Measurements from ENCODE around the gene KRT32. TPM values are rescaled to one million over a fixed set of nuclear protein-coding genes. Genes with fewer than 3 reads are reported as not detected.
"Not testable (repeated sequence)": the region's sequence is repeated elsewhere in the genome, so short reads cannot be mapped to it uniquely, and the experiment has no call there.

The KRT32 gene
- total RNA-seq, 2 donors from 2014 or later, result not detected

- DNase-seq (no peak), ATAC-seq (replicated peaks in 1 of 2) (peak in 1 of 2 donors; percentile 33)
- peaks cover 12% of the 10 kb centered on the region for H3K27me3 Mint-ChIP-seq (ENCODE audit: low read depth)
- no peak overlapping the region for H3K4me3 Mint-ChIP-seq
- no peaks in the 10 kb centered on the region for H3K9me3 Mint-ChIP-seq
- H3K4me1 Mint-ChIP-seq (ENCODE audit: low read depth), result no peaks in the 10 kb centered on the region
- no peaks in the 10 kb centered on the region for H3K36me3 Mint-ChIP-seq (ENCODE audit: insufficient read depth in 2 of 2)
- H3K27ac Mint-ChIP-seq, result no peak overlapping the region
These were observed 20.4 kb downstream of the KRT32 start for GRCh38 chr17:41446806-41447205.

- ATAC-seq (replicated peaks in 1 of 2) (no peak), DNase-seq (no peak)
- H3K27me3 Mint-ChIP-seq (ENCODE audit: low read depth), result peaks cover 14% of the 10 kb centered on the region
- no peak overlapping the region for H3K27ac Mint-ChIP-seq
- no peak overlapping the region for H3K4me3 Mint-ChIP-seq
- H3K4me1 Mint-ChIP-seq (ENCODE audit: low read depth), result no peaks in the 10 kb centered on the region
- H3K9me3 Mint-ChIP-seq, result no peaks in the 10 kb centered on the region
- H3K36me3 Mint-ChIP-seq (ENCODE audit: insufficient read depth in 2 of 2), result no peaks in the 10 kb centered on the region
These were observed 22.5 kb downstream of the KRT32 start for GRCh38 chr17:41444640-41445039.

- H3K9me3 Mint-ChIP-seq, result no peaks in the 10 kb centered on the region
- no peaks in the 10 kb centered on the region for H3K36me3 Mint-ChIP-seq (ENCODE audit: insufficient read depth in 2 of 2)
- DNase-seq (no peak), ATAC-seq (replicated peaks in 1 of 2) (peak in 1 of 2 donors; percentile 54)
- no peaks in the 10 kb centered on the region for H3K4me1 Mint-ChIP-seq (ENCODE audit: low read depth)
- peaks cover 14% of the 10 kb centered on the region for H3K27me3 Mint-ChIP-seq (ENCODE audit: low read depth)
- H3K27ac Mint-ChIP-seq, result no peak overlapping the region
- no peak overlapping the region for H3K4me3 Mint-ChIP-seq
These were observed 23.0 kb downstream of the KRT32 start for GRCh38 chr17:41444186-41444585.

GRCh38 chr17:41442739-41443138, 24.4 kb downstream of the KRT32 start:
- H3K27me3 Mint-ChIP-seq (ENCODE audit: low read depth), result peaks cover 14% of the 10 kb centered on the region
- no peaks in the 10 kb centered on the region for H3K36me3 Mint-ChIP-seq (ENCODE audit: insufficient read depth in 2 of 2)
- no peak overlapping the region for H3K27ac Mint-ChIP-seq
- H3K4me3 Mint-ChIP-seq, result no peak overlapping the region
- ATAC-seq (replicated peaks in 1 of 2), result no peak
- no peaks in the 10 kb centered on the region for H3K9me3 Mint-ChIP-seq
- no peaks in the 10 kb centered on the region for H3K4me1 Mint-ChIP-seq (ENCODE audit: low read depth)
- no peak for DNase-seq

- Mint-ChIP-seq H3K27ac (no peak within 1 kb of the TSS), H3K36me3 (ENCODE audit: insufficient read depth in 2 of 2) (no peaks in the 10 kb centered on the region), H3K9me3 (no peaks in the 10 kb centered on the region), H3K4me3 (no peak within 1 kb of the TSS), H3K27me3 (ENCODE audit: low read depth) (peaks cover 14% of the 10 kb centered on the region), H3K4me1 (ENCODE audit: low read depth) (no peaks in the 10 kb centered on the region)
- no peak for DNase-seq
- no peak for ATAC-seq (replicated peaks in 1 of 2)
These were observed 26.6 kb downstream of the KRT32 start, which contains the start of gene KRT38 for GRCh38 chr17:41440531-41441033. TSS of gene KRT38 (minus strand) at chr17:41440983. CDS start at chr17:41440921, 62 bp downstream.

GRCh38 chr17:41439375-41439774, 27.8 kb downstream of the KRT32 start:
- Mint-ChIP-seq H3K4me1 (ENCODE audit: low read depth) (no peaks in the 10 kb centered on the region), H3K36me3 (ENCODE audit: insufficient read depth in 2 of 2) (no peaks in the 10 kb centered on the region), H3K9me3 (no peaks in the 10 kb centered on the region), H3K4me3 (no peak overlapping the region), H3K27me3 (ENCODE audit: low read depth) (peaks cover 14% of the 10 kb centered on the region), H3K27ac (no peak overlapping the region)
- DNase-seq (no peak), ATAC-seq (replicated peaks in 1 of 2) (no peak)

GRCh38 chr17:41437769-41438168, 29.4 kb downstream of the KRT32 start:
- no peaks in the 10 kb centered on the region for H3K9me3 Mint-ChIP-seq
- no peaks in the 10 kb centered on the region for H3K4me1 Mint-ChIP-seq (ENCODE audit: low read depth)
- H3K27ac Mint-ChIP-seq, result no peak overlapping the region
- ATAC-seq (replicated peaks in 1 of 2) (no peak), DNase-seq (no peak)
- peaks cover 8% of the 10 kb centered on the region for H3K27me3 Mint-ChIP-seq (ENCODE audit: low read depth)
- no peak overlapping the region for H3K4me3 Mint-ChIP-seq
- H3K36me3 Mint-ChIP-seq (ENCODE audit: insufficient read depth in 2 of 2), result no peaks in the 10 kb centered on the region

- DNase-seq, result no peak
- ATAC-seq (replicated peaks in 1 of 2), result no peak
- H3K27ac Mint-ChIP-seq, result no peak overlapping the region
- H3K36me3 Mint-ChIP-seq (ENCODE audit: insufficient read depth in 2 of 2), result no peaks in the 10 kb centered on the region
- H3K27me3 Mint-ChIP-seq (ENCODE audit: low read depth), result peaks cover 6% of the 10 kb centered on the region
- H3K4me3 Mint-ChIP-seq, result no peak overlapping the region
- no peaks in the 10 kb centered on the region for H3K4me1 Mint-ChIP-seq (ENCODE audit: low read depth)
- no peaks in the 10 kb centered on the region for H3K9me3 Mint-ChIP-seq
These were observed 29.9 kb downstream of the KRT32 start for GRCh38 chr17:41437254-41437653.

GRCh38 chr17:41434415-41434814, 32.8 kb downstream of the KRT32 start:
- Mint-ChIP-seq H3K36me3 (ENCODE audit: insufficient read depth in 2 of 2) (no peaks in the 10 kb centered on the region), H3K4me3 (no peak overlapping the region), H3K27me3 (ENCODE audit: low read depth) (no peaks in the 10 kb centered on the region), H3K9me3 (no peaks in the 10 kb centered on the region), H3K27ac (no peak overlapping the region), H3K4me1 (ENCODE audit: low read depth) (no peaks in the 10 kb centered on the region)
- ATAC-seq (replicated peaks in 1 of 2) (no peak), DNase-seq (no peak)

- no peaks in the 10 kb centered on the region for H3K4me1 Mint-ChIP-seq (ENCODE audit: low read depth)
- no peaks in the 10 kb centered on the region for H3K27me3 Mint-ChIP-seq (ENCODE audit: low read depth)
- H3K36me3 Mint-ChIP-seq (ENCODE audit: insufficient read depth in 2 of 2), result no peaks in the 10 kb centered on the region
- H3K4me3 Mint-ChIP-seq, result no peak overlapping the region
- ATAC-seq (replicated peaks in 1 of 2) (no peak), DNase-seq (no peak)
- H3K27ac Mint-ChIP-seq, result no peak overlapping the region
- H3K9me3 Mint-ChIP-seq, result no peaks in the 10 kb centered on the region
These were observed 33.2 kb downstream of the KRT32 start for GRCh38 chr17:41434005-41434404.

GRCh38 chr17:41433586-41433985, 33.6 kb downstream of the KRT32 start:
- Mint-ChIP-seq H3K4me3 (no peak overlapping the region), H3K4me1 (ENCODE audit: low read depth) (no peaks in the 10 kb centered on the region), H3K9me3 (no peaks in the 10 kb centered on the region), H3K36me3 (ENCODE audit: insufficient read depth in 2 of 2) (no peaks in the 10 kb centered on the region), H3K27me3 (ENCODE audit: low read depth) (no peaks in the 10 kb centered on the region), H3K27ac (no peak overlapping the region)
- DNase-seq, result no peak
- peak in 1 of 2 donors; percentile 60 for ATAC-seq (replicated peaks in 1 of 2)

- ATAC-seq (replicated peaks in 1 of 2); H3K27me3 Mint-ChIP-seq (ENCODE audit: low read depth): not testable (repeated sequence)
These were observed 36.8 kb downstream of the KRT32 start for GRCh38 chr17:41430376-41430775.

GRCh38 chr17:41429667-41430066, 37.5 kb downstream of the KRT32 start:
- H3K27ac Mint-ChIP-seq, result no peak overlapping the region
- no peak overlapping the region for H3K4me3 Mint-ChIP-seq
- H3K27me3 Mint-ChIP-seq (ENCODE audit: low read depth), result no peaks in the 10 kb centered on the region
- ATAC-seq (replicated peaks in 1 of 2) (no peak), DNase-seq (no peak)
- no peaks in the 10 kb centered on the region for H3K9me3 Mint-ChIP-seq
- no peaks in the 10 kb centered on the region for H3K4me1 Mint-ChIP-seq (ENCODE audit: low read depth)
- no peaks in the 10 kb centered on the region for H3K36me3 Mint-ChIP-seq (ENCODE audit: insufficient read depth in 2 of 2)

More at GRCh38 chr17:41430376-41430775, 36.8 kb downstream of the KRT32 start:
- H3K4me3 Mint-ChIP-seq; H3K36me3 Mint-ChIP-seq (ENCODE audit: insufficient read depth in 2 of 2); H3K9me3 Mint-ChIP-seq; DNase-seq; H3K27ac Mint-ChIP-seq; H3K4me1 Mint-ChIP-seq (ENCODE audit: low read depth): not testable (repeated sequence)

GRCh38 chr17:41428591-41429291, 38.4 kb downstream of the KRT32 start:
- DNase-seq, result no peak
- H3K4me3 Mint-ChIP-seq, result no peak overlapping the region
- H3K27ac Mint-ChIP-seq, result no peak overlapping the region
- no peaks in the 10 kb centered on the region for H3K36me3 Mint-ChIP-seq (ENCODE audit: insufficient read depth in 2 of 2)
- H3K27me3 Mint-ChIP-seq (ENCODE audit: low read depth), result no peaks in the 10 kb centered on the region
- ATAC-seq (replicated peaks in 1 of 2), result no peak
- no peaks in the 10 kb centered on the region for H3K9me3 Mint-ChIP-seq
- no peaks in the 10 kb centered on the region for H3K4me1 Mint-ChIP-seq (ENCODE audit: low read depth)

Measured in activated T-cell treated with anti-CD3 and anti-CD28 coated beads, Interleukin-2, amount 50 U/mL, for 72 hours (primary cell).